ENCODE data around the gene PTPN1.

Gene PTPN1

GRCh38 chr20:50575865-50576720 lies 65.9 kb downstream of the PTPN1 start:
- peaks cover 0 to 39% (median 15%) of the 10 kb centered on the region in 4 donors for H3K4me1 ChIP-seq
- H3K36me3 ChIP-seq, result peaks cover 42 to 72% (median 65%) of the 10 kb centered on the region in 3 donors
- H3K27ac ChIP-seq, result no peak overlapping the region
- peak; percentile 64 to 75 for DNase-seq
- H3K4me3 ChIP-seq, result no peak overlapping the region
- no peaks in the 10 kb centered on the region for H3K9me3 ChIP-seq
- intact Hi-C loops (cut with DNase I; ENCODE audit: low total_unique reads), result loop anchor here (5.0 kb wide), 1 partner anchor 99 kb away; no protein-coding TSS in a partner anchor
- H3K27me3 ChIP-seq, result no peaks in the 10 kb centered on the region
- peak; percentile 63 to 69 for TF ChIP-seq CTCF (IDR thresholded peaks at IDR 0.05)

- Histone ChIP-seq H3K27ac (no peak overlapping the region), H3K4me3 (no peak overlapping the region), H3K27me3 (no peaks in the 10 kb centered on the region), H3K4me1 (peaks cover 0 to 29% (median 13%) of the 10 kb centered on the region in 4 donors), H3K36me3 (peaks cover 49 to 78% (median 77%) of the 10 kb centered on the region in 3 donors), H3K9me3 (no peaks in the 10 kb centered on the region)
- intact Hi-C loops (cut with DNase I; ENCODE audit: low total_unique reads), result loop anchor here (5.0 kb wide), 1 partner anchor 100 kb away; no protein-coding TSS in a partner anchor
- no peak for TF ChIP-seq CTCF (IDR thresholded peaks at IDR 0.05)
- peak in 1 of 2 donors; percentile 64 for DNase-seq
These were observed 67.2 kb downstream of the PTPN1 start for GRCh38 chr20:50577175-50578018.

- TF ChIP-seq CTCF (IDR thresholded peaks at IDR 0.05), result no peak
These were observed 68.0 kb downstream of the PTPN1 start for GRCh38 chr20:50578061-50578777.

GRCh38 chr20:50578778-50579165 lies 68.6 kb downstream of the PTPN1 start:
- Histone ChIP-seq H3K36me3 (peaks cover 60 to 91% (median 91%) of the 10 kb centered on the region in 3 donors), H3K4me1 (peaks cover 0 to 15% (median 0%) of the 10 kb centered on the region in 4 donors), H3K4me3 (no peak overlapping the region), H3K9me3 (no peaks in the 10 kb centered on the region), H3K27me3 (no peaks in the 10 kb centered on the region), H3K27ac (no peak overlapping the region)
- intact Hi-C loops (cut with DNase I; ENCODE audit: low total_unique reads), result loop anchor here (5.0 kb wide), 1 partner anchor 101 kb away; no protein-coding TSS in a partner anchor
- DNase-seq, result peak in 1 of 2 donors; percentile 38
- TF ChIP-seq CTCF (IDR thresholded peaks at IDR 0.05), result no peak

More at GRCh38 chr20:50578061-50578777, 68.0 kb downstream of the PTPN1 start:
- Histone ChIP-seq H3K27ac (no peak overlapping the region), H3K9me3 (no peaks in the 10 kb centered on the region), H3K4me1 (peaks cover 0 to 21% (median 4%) of the 10 kb centered on the region in 4 donors), H3K27me3 (no peaks in the 10 kb centered on the region), H3K36me3 (peaks cover 57 to 86% (median 86%) of the 10 kb centered on the region in 3 donors), H3K4me3 (no peak overlapping the region)
- intact Hi-C loops (cut with DNase I; ENCODE audit: low total_unique reads), result loop anchor here (5.0 kb wide), 1 partner anchor 101 kb away; no protein-coding TSS in a partner anchor
- no peak for DNase-seq

GRCh38 chr20:50579511-50579910 lies 69.3 kb downstream of the PTPN1 start:
- Histone ChIP-seq H3K27me3 (no peaks in the 10 kb centered on the region), H3K4me3 (no peak overlapping the region), H3K36me3 (peaks cover 59 to 92% (median 90%) of the 10 kb centered on the region in 3 donors), H3K4me1 (peaks cover 0 to 11% (median 0%) of the 10 kb centered on the region in 4 donors), H3K9me3 (no peaks in the 10 kb centered on the region), H3K27ac (no peak overlapping the region)
- intact Hi-C loops (cut with DNase I; ENCODE audit: low total_unique reads), result loop anchor here (5.0 kb wide), 1 partner anchor 102 kb away; no protein-coding TSS in a partner anchor
- peak in 1 of 2 donors; percentile 32 for DNase-seq
- TF ChIP-seq CTCF (IDR thresholded peaks at IDR 0.05), result no peak
